Keratinocyte (primary cell): ENCODE results near the gene COX6B2. TPM values are rescaled to one million over a fixed set of nuclear protein-coding genes. Genes with fewer than 3 reads are reported as not detected.

Experiments used
- DNase-seq: peaks from one replicate; pipeline ENCODE4 v3.0.0-alpha.2; 2011; ENCODE audit warnings: low read depth, missing footprints, low spot score
- FAIRE-seq: peaks from 2 replicates; lab custom pipeline; 2011; peaks lifted over from hg19 to GRCh38; lab: Jason Lieb, UNC
- H2AFZ ChIP-seq: 2 replicates; pipeline ENCODE4 v1.6.0; 2012; ENCODE audit warnings: low read length, control low read depth, inconsistent platforms; ENCODE audit not compliant: control insufficient read depth
- H3K27ac ChIP-seq: 2 replicates; pipeline ENCODE4 v1.5.1; 2011; ENCODE audit warnings: low read length; ENCODE audit not compliant: control insufficient read depth, insufficient read depth
- H3K27me3 ChIP-seq: 3 replicates; pipeline ENCODE4 v1.6.0; 2011; ENCODE audit warnings: low read length; ENCODE audit not compliant: control insufficient read depth, insufficient read depth; ENCODE audit errors: extremely low read depth
- H3K36me3 ChIP-seq, 2 experiments: 2 replicates in 1 of 2; 3 replicates in 1 of 2; pipeline ENCODE4 v1.5.1; 2011; ENCODE audit warnings: low read length in 2 of 2, mild to moderate bottlenecking in 1 of 2; ENCODE audit not compliant: control insufficient read depth in 2 of 2, insufficient read depth in 2 of 2; ENCODE audit errors: extremely low read depth in 1 of 2
- H3K4me1 ChIP-seq: 3 replicates; pipeline ENCODE4 v1.5.1; 2011; ENCODE audit warnings: low read length; ENCODE audit not compliant: control insufficient read depth, insufficient read depth; ENCODE audit errors: extremely low read depth
- H3K4me2 ChIP-seq: 3 replicates; pipeline ENCODE4 v1.6.0; 2011; ENCODE audit warnings: low read depth, low read length; ENCODE audit not compliant: control insufficient read depth, insufficient read depth; ENCODE audit errors: extremely low read depth
- H3K4me3 ChIP-seq, 3 experiments: fragments of 200-600 bp in 1 of 3; sonication (generic) in 1 of 3; 2 replicates in 2 of 3; 3 replicates in 1 of 3; pipeline ENCODE4 v1.5.1; 2011 to 2016; ENCODE audit warnings: low read length in 3 of 3, mild to moderate bottlenecking in 3 of 3, control low read depth in 2 of 3, inconsistent platforms in 1 of 3, low read depth in 1 of 3, mixed read lengths in 1 of 3, mixed run types in 1 of 3, moderate library complexity in 1 of 3; ENCODE audit not compliant: control insufficient read depth in 2 of 3, insufficient read depth in 2 of 3; ENCODE audit errors: extremely low read depth in 1 of 3
- H3K79me2 ChIP-seq: 2 replicates; pipeline ENCODE4 v1.6.0; 2012; ENCODE audit warnings: low read length; ENCODE audit not compliant: control insufficient read depth, insufficient read depth
- H3K9ac ChIP-seq: 3 replicates; pipeline ENCODE4 v1.6.0; 2011; ENCODE audit warnings: low read length; ENCODE audit not compliant: control insufficient read depth, insufficient read depth; ENCODE audit errors: extremely low read depth
- H3K9me1 ChIP-seq: 3 replicates; pipeline ENCODE4 v1.6.0; 2011; ENCODE audit warnings: low read length; ENCODE audit not compliant: control insufficient read depth, insufficient read depth; ENCODE audit errors: extremely low read depth
- H3K9me3 ChIP-seq: 2 replicates; pipeline ENCODE4 v1.5.1; 2012; ENCODE audit warnings: low read depth, low read length; ENCODE audit not compliant: control insufficient read depth
- H4K20me1 ChIP-seq: 3 replicates; pipeline ENCODE4 v1.6.0; 2011; ENCODE audit warnings: low read length; ENCODE audit not compliant: control insufficient read depth, insufficient read depth; ENCODE audit errors: extremely low read depth
- EZH2 ChIP-seq: IDR thresholded peaks from one replicate; pipeline ENCODE4 v1.6.1; 2012; ENCODE audit warnings: inconsistent platforms, mild to moderate bottlenecking, low read length, moderate library complexity
- dilution Hi-C: fragments of 300-500 bp; cut with MboI; formaldehyde crosslinking; loops from one replicate; pipeline ENCODE4 v1.7.0; 2020; ENCODE audit warnings: low sequenced_read_pairs; ENCODE audit not compliant: extremely low pct_ligation_motif_present
- polyA plus RNA-seq, 5 experiments: library from polyadenylated mRNA; depleted of rRNA in 3 of 5; stranded (reverse) in 3 of 5; stranded (forward) in 1 of 5; unstranded in 1 of 5; fragments of >200 nt; gene quantifications; 1 replicate in 1 of 5; 2 replicates in 3 of 5; 3 replicates in 1 of 5; pipeline versions ENCODE4 v1.2.1 to v1.2.3, GENCODE V29; 2011 to 2012; ENCODE audit warnings: missing spikeins in 2 of 5, low read depth in 1 of 5, low replicate concordance in 1 of 5
- TF ChIP-seq, protein P1 (sequence below), 3 experiments: IDR thresholded peaks in 1 of 3; conservative IDR thresholded peaks in 1 of 3; optimal IDR thresholded peaks in 1 of 3; 2 replicates in 2 of 3; 3 replicates in 1 of 3; pipeline versions ENCODE3 to v1.5.1; 2011; ENCODE audit warnings: low read length in 3 of 3, mild to moderate bottlenecking in 3 of 3, moderate library complexity in 2 of 3, control low read depth in 1 of 3, inconsistent platforms in 1 of 3; ENCODE audit not compliant: insufficient read depth in 2 of 3; ENCODE audit errors: extremely low read depth in 1 of 3

Gene COX6B2
- polyA plus RNA-seq, 1 donor (not counting 4 experiments of a cell fraction or from before 2014, with no cell fraction given) = 1.4 TPM

DNA sequence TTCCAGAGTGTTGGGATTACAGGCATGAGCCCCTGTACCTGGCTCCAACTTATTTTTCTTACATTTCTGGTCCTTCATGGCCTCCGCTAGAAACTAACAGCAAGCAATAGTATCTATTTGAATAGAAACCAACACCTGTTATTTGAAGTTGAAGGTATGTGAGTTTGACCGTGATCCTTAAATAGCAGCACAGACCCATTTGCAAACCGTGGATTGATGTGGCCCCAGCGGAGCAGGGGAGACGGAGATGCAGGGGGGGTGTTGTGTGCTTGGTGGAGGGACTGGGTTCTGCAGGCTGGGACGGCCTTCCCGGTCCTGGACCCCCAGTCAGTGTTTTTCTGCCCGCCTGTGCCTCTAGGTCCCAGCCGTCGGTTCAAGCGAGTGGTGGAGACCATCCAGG, 46.2 kb downstream of the COX6B2 start:
- FAIRE-seq (no peak), DNase-seq (no peak)
- Histone ChIP-seq H3K9me1 (no peaks in the 10 kb centered on the region), H3K4me1 (no peaks in the 10 kb centered on the region), H3K27ac (no peak overlapping the region), H3K36me3 (no peaks in the 10 kb centered on the region), H3K79me2 (no peaks in the 10 kb centered on the region), H2AFZ (no peak overlapping the region), H3K9ac (no peak overlapping the region), H3K27me3 (no peaks in the 10 kb centered on the region), H3K4me3 (no peak overlapping the region), H3K4me2 (no peak overlapping the region), H3K9me3 (no peaks in the 10 kb centered on the region), H4K20me1 (no peaks in the 10 kb centered on the region)
- TF ChIP-seq, protein P1, sequence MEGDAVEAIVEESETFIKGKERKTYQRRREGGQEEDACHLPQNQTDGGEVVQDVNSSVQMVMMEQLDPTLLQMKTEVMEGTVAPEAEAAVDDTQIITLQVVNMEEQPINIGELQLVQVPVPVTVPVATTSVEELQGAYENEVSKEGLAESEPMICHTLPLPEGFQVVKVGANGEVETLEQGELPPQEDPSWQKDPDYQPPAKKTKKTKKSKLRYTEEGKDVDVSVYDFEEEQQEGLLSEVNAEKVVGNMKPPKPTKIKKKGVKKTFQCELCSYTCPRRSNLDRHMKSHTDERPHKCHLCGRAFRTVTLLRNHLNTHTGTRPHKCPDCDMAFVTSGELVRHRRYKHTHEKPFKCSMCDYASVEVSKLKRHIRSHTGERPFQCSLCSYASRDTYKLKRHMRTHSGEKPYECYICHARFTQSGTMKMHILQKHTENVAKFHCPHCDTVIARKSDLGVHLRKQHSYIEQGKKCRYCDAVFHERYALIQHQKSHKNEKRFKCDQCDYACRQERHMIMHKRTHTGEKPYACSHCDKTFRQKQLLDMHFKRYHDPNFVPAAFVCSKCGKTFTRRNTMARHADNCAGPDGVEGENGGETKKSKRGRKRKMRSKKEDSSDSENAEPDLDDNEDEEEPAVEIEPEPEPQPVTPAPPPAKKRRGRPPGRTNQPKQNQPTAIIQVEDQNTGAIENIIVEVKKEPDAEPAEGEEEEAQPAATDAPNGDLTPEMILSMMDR (optimal IDR thresholded peaks at IDR 0.05 in 1 of 3, IDR thresholded peaks at IDR 0.05 in 1 of 3, conservative IDR thresholded peaks at IDR 0.05 in 1 of 3; ENCODE audit: extremely low read depth in 1 of 3, insufficient read depth in 2 of 3, low read length in 3 of 3) = no peak
- no peak for TF ChIP-seq EZH2
- dilution Hi-C loops = no loop called here

DNA sequence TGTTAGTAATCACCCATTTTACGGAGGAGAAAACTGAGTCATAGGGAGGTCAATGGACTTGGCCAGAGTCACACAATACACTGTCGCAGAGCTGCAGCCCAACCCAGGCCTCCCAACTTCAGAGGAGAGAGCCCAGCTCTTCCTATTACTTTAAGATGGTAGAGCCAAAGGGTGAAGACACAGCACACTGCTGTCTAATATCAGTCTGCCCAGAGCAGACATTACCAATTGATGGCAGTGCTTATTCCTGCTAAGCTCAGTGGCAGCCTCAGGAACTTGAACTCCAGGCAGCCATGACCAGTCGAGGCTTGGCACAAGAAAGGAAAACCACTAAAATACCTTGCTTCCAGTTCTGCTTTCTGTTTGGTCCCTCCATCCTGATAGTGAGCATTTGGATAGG, 47.8 kb downstream of the COX6B2 start:
- no peak for TF ChIP-seq EZH2
- TF ChIP-seq, protein P1 (optimal IDR thresholded peaks at IDR 0.05 in 1 of 3, IDR thresholded peaks at IDR 0.05 in 1 of 3, conservative IDR thresholded peaks at IDR 0.05 in 1 of 3; ENCODE audit: extremely low read depth in 1 of 3, insufficient read depth in 2 of 3, low read length in 3 of 3) = no peak
- Histone ChIP-seq H4K20me1 (no peaks in the 10 kb centered on the region), H3K9me3 (no peaks in the 10 kb centered on the region), H3K4me3 (no peak overlapping the region), H2AFZ (no peak overlapping the region), H3K9ac (no peak overlapping the region), H3K4me1 (no peaks in the 10 kb centered on the region), H3K36me3 (no peaks in the 10 kb centered on the region), H3K4me2 (no peak overlapping the region), H3K27ac (no peak overlapping the region), H3K79me2 (no peaks in the 10 kb centered on the region), H3K9me1 (no peaks in the 10 kb centered on the region), H3K27me3 (no peaks in the 10 kb centered on the region)
- dilution Hi-C loops = no loop called here
- FAIRE-seq (no peak), DNase-seq (no peak)
